Endothelial cell of umbilical vein (primary cell): ENCODE results near the gene PAPPA. TPM values are rescaled to one million over a fixed set of nuclear protein-coding genes. Genes with fewer than 3 reads are reported as not detected.

Experiments
- BruUV-seq: library from RNA; stranded (reverse); fragments of 400-500 nt; replicated peaks from 2 replicates; lab custom pipeline; 2021; lab: Mats Ljungman, UMichigan
- CTCF ChIA-PET: fragments of 300-600, 350-600 bp; sonication (Branson Sonifier 250); formaldehyde crosslinking; loops from one replicate; lab custom pipeline; 2021; ENCODE audit warnings: antibody characterized with exemption, inconsistent platforms; lab: Charles Lee
- POLR2A ChIA-PET: fragments of 300-600, 350-600 bp; sonication (Branson Sonifier 250); formaldehyde crosslinking; loops from one replicate; lab custom pipeline; 2021; ENCODE audit warnings: antibody characterized with exemption, inconsistent platforms; lab: Charles Lee
- DNase-seq: peaks from one replicate; pipeline ENCODE4 v3.0.0-alpha.2; 2011; ENCODE audit warnings: low read depth, low spot score
- FAIRE-seq: peaks from 2 replicates; lab custom pipeline; 2011; peaks lifted over from hg19 to GRCh38; lab: Jason Lieb, UNC
- H2AFZ ChIP-seq: 2 replicates; pipeline ENCODE4 v1.6.0; 2012; ENCODE audit warnings: low read depth, low read length, control low read depth, inconsistent platforms
- H3K27ac ChIP-seq: 2 replicates; pipeline ENCODE4 v1.5.1; 2011; ENCODE audit warnings: low read depth, mild to moderate bottlenecking, control low read depth, low read length, moderate library complexity; ENCODE audit not compliant: insufficient read depth
- H3K27me3 ChIP-seq, 2 experiments: 2 replicates each; pipeline versions ENCODE4 v1.6.0 to v1.6.1; 2011; ENCODE audit warnings: low read length in 2 of 2, mixed read lengths in 1 of 2; ENCODE audit not compliant: control insufficient read depth in 2 of 2, insufficient read depth in 2 of 2
- H3K36me3 ChIP-seq, 2 experiments: 2 replicates in 1 of 2; 3 replicates in 1 of 2; pipeline ENCODE4 v1.5.1; 2011; ENCODE audit warnings: low read length in 2 of 2, mild to moderate bottlenecking in 1 of 2, moderate library complexity in 1 of 2; ENCODE audit not compliant: control insufficient read depth in 2 of 2, insufficient read depth in 2 of 2; ENCODE audit errors: extremely low read depth in 1 of 2
- H3K4me1 ChIP-seq: 3 replicates; pipeline ENCODE4 v1.5.1; 2011; ENCODE audit warnings: mild to moderate bottlenecking, low read length; ENCODE audit not compliant: control insufficient read depth, insufficient read depth; ENCODE audit errors: extremely low read depth
- H3K4me2 ChIP-seq: 2 replicates; pipeline ENCODE4 v1.6.1; 2011; ENCODE audit warnings: low read length, control low read depth, mixed read lengths; ENCODE audit not compliant: insufficient read depth
- H3K4me3 ChIP-seq, 3 experiments: fragments of 200-600 bp in 1 of 3; sonication (generic), shearing (Covaris generic) in 1 of 3; replicated peaks in 1 of 3; 2 replicates each; pipeline ENCODE4 v1.5.1; 2011 to 2016; ENCODE audit warnings: control low read depth in 3 of 3, low read length in 3 of 3, mild to moderate bottlenecking in 2 of 3, inconsistent platforms in 1 of 3, low read depth in 1 of 3, moderate library complexity in 1 of 3; ENCODE audit not compliant: insufficient read depth in 1 of 3
- H3K79me2 ChIP-seq: 2 replicates; pipeline ENCODE4 v1.6.0; 2012; ENCODE audit warnings: low read length, inconsistent platforms; ENCODE audit not compliant: control insufficient read depth, insufficient read depth
- H3K9ac ChIP-seq: replicated peaks from 2 replicates; pipeline ENCODE3; 2011; ENCODE audit warnings: low read length, control low read depth; ENCODE audit not compliant: insufficient read depth; ENCODE audit errors: extremely low read depth
- H3K9me1 ChIP-seq: replicated peaks from 3 replicates; pipeline ENCODE4 v1.6.0; 2011; ENCODE audit warnings: mild to moderate bottlenecking, low read length; ENCODE audit not compliant: control insufficient read depth, insufficient read depth; ENCODE audit errors: extremely low read depth
- H3K9me3 ChIP-seq: replicated peaks from 2 replicates; pipeline ENCODE4 v1.5.1; 2012; ENCODE audit warnings: low read length, inconsistent platforms; ENCODE audit not compliant: control insufficient read depth, insufficient read depth
- H4K20me1 ChIP-seq: replicated peaks from 2 replicates; pipeline ENCODE3; 2011; ENCODE audit warnings: mild to moderate bottlenecking, low read length; ENCODE audit not compliant: control insufficient read depth, insufficient read depth; ENCODE audit errors: extremely low read depth
- CTCF ChIP-seq, 2 donors: IDR thresholded peaks; 1 replicate in 1 of 2; 2 replicates in 1 of 2; pipeline ENCODE4 v1.5.1; 2011; ENCODE audit warnings: low read length in 2 of 2, mild to moderate bottlenecking in 2 of 2, moderate library complexity in 2 of 2, control low read depth in 1 of 2, inconsistent platforms in 1 of 2, low read depth in 1 of 2; ENCODE audit not compliant: insufficient read depth in 1 of 2; ENCODE audit errors: extremely low read depth in 1 of 2
- EZH2 ChIP-seq: IDR thresholded peaks from 2 replicates; pipeline ENCODE4 v1.6.1; 2012; ENCODE audit warnings: borderline replicate concordance, low read depth, mild to moderate bottlenecking, moderate library complexity, low read length, inconsistent platforms; ENCODE audit not compliant: severe bottlenecking
- FOS ChIP-seq: IDR thresholded peaks from 2 replicates; pipeline ENCODE4 v1.6.1; 2011; ENCODE audit warnings: mild to moderate bottlenecking, low read length, moderate library complexity, borderline replicate concordance; ENCODE audit not compliant: insufficient read depth
- GATA2 ChIP-seq: IDR thresholded peaks from 2 replicates; pipeline ENCODE4 v1.7.0; 2011; ENCODE audit warnings: low read depth, mild to moderate bottlenecking, moderate library complexity, mixed read lengths, low read length; ENCODE audit not compliant: insufficient read length, insufficient read depth
- JUN ChIP-seq: IDR thresholded peaks from 2 replicates; pipeline ENCODE4 v1.6.1; 2011; ENCODE audit warnings: borderline replicate concordance, low read depth; ENCODE audit not compliant: insufficient read length, insufficient read depth
- MAX ChIP-seq: IDR thresholded peaks from 2 replicates; pipeline ENCODE4 v1.6.1; 2011; ENCODE audit not compliant: insufficient read depth, insufficient read length
- MYC ChIP-seq: IDR thresholded peaks from one replicate; pipeline ENCODE4 v1.6.1; 2011; ENCODE audit warnings: mild to moderate bottlenecking, low read depth, low read length
- POLR2A ChIP-seq: IDR thresholded peaks from 2 replicates; pipeline ENCODE4 v1.6.1; 2012; ENCODE audit warnings: low read depth, mild to moderate bottlenecking, control low read depth, low read length
- POLR2AphosphoS5 ChIP-seq: IDR thresholded peaks from 2 replicates; pipeline ENCODE4 v1.6.1; 2012; ENCODE audit warnings: low read depth, mild to moderate bottlenecking, control low read depth, low read length, moderate library complexity; ENCODE audit not compliant: insufficient read depth
- dilution Hi-C: fragments of 300-500 bp; cut with MboI; formaldehyde crosslinking; loops from one replicate; pipeline ENCODE4 v1.15.0; 2019; ENCODE audit warnings: low sequenced_read_pairs; ENCODE audit not compliant: extremely low pct_ligation_motif_present
- intact Hi-C: fragments of 100-400 bp; cut with micrococcal nuclease; formaldehyde crosslinking; loops from one replicate; pipeline ENCODE4 v1.10.0; 2022
- polyA plus RNA-seq, 4 experiments: library from polyadenylated mRNA; depleted of rRNA in 3 of 4; stranded (reverse) in 3 of 4; unstranded in 1 of 4; fragments of >200 nt; gene quantifications; 2 replicates each; pipeline versions ENCODE4 v1.2.1 to v1.2.3, GENCODE V29; 2011 to 2012; ENCODE audit warnings: missing spikeins in 1 of 4
- total RNA-seq: library from RNA; stranded (reverse); gene quantifications from 2 replicates; pipeline ENCODE4 v1.2.3, GENCODE V29; 2021

Gene PAPPA
- total and polyA plus RNA-seq, 2 donors (not counting 3 experiments of a cell fraction or from before 2014, with no cell fraction given), result 0.13 to 0.41 TPM

- no peak for FAIRE-seq
Measured at GRCh38 chr9:116134975-116135374, 18.6 kb upstream of the PAPPA start.

More at GRCh38 chr9:116134975-116135374, 18.6 kb upstream of the PAPPA start:
- H3K9ac ChIP-seq, result no peak overlapping the region
- H3K4me2 ChIP-seq, result no peak overlapping the region
- CTCF ChIA-PET, result no interaction called here
- H3K79me2 ChIP-seq, result no peaks in the 10 kb centered on the region
- no peaks in the 10 kb centered on the region for H3K27me3 ChIP-seq
- POLR2A ChIA-PET, result no interaction called here
- H4K20me1 ChIP-seq, result no peaks in the 10 kb centered on the region
- no peak overlapping the region for H3K27ac ChIP-seq
- no TSS peak for BruUV-seq
- no peak for TF ChIP-seq JUN
- no peak for TF ChIP-seq MAX
- no peak for TF ChIP-seq FOS
- no peak for TF ChIP-seq EZH2
- no peak for TF ChIP-seq POLR2AphosphoS5
- TF ChIP-seq POLR2A, result no peak
- no peak for TF ChIP-seq CTCF (IDR thresholded peaks at IDR 0.05; ENCODE audit: extremely low read depth in 1 of 2, insufficient read depth in 1 of 2, low read depth in 1 of 2, low read length in 2 of 2)
- no peak for TF ChIP-seq GATA2
- no peak for TF ChIP-seq MYC
- no peak overlapping the region for H3K4me3 ChIP-seq
- intact Hi-C loops, result no loop called here
- no peaks in the 10 kb centered on the region for H3K4me1 ChIP-seq
- H3K9me1 ChIP-seq, result no peaks in the 10 kb centered on the region
- H3K9me3 ChIP-seq, result no peaks in the 10 kb centered on the region
- no peak overlapping the region for H2AFZ ChIP-seq
- DNase-seq, result no peak
- dilution Hi-C loops, result no loop called here
- H3K36me3 ChIP-seq, result no peaks in the 10 kb centered on the region
